ENCODE results near the gene FBXL15. TPM values are rescaled to one million over a fixed set of nuclear protein-coding genes. Genes with fewer than 3 reads are reported as not detected.

The FBXL15 gene
- total RNA-seq, 1 donor from 2014 or later: 25.6 TPM

DNA sequence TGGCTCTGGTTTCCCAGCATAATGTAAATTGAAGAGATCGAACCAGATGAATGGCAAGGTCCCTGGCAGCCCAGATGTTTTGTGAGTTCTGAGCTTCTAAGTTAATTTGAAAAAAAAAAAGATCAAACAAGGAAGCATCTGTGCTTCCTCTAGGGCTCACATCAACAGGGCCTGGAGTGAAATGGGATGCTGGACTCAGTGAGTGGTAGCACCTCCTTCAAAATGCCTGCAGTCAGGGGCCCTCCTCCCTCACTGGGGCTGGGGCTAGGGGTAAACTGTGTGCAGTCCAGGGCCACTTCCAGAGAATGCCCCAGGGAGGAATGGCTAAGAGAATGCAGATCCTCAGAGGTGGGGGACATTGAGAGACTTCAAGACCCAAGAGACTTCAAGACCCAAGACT lies 17.7 kb downstream of the FBXL15 start:
- TF ChIP-seq, protein P1, sequence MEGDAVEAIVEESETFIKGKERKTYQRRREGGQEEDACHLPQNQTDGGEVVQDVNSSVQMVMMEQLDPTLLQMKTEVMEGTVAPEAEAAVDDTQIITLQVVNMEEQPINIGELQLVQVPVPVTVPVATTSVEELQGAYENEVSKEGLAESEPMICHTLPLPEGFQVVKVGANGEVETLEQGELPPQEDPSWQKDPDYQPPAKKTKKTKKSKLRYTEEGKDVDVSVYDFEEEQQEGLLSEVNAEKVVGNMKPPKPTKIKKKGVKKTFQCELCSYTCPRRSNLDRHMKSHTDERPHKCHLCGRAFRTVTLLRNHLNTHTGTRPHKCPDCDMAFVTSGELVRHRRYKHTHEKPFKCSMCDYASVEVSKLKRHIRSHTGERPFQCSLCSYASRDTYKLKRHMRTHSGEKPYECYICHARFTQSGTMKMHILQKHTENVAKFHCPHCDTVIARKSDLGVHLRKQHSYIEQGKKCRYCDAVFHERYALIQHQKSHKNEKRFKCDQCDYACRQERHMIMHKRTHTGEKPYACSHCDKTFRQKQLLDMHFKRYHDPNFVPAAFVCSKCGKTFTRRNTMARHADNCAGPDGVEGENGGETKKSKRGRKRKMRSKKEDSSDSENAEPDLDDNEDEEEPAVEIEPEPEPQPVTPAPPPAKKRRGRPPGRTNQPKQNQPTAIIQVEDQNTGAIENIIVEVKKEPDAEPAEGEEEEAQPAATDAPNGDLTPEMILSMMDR (conservative IDR thresholded peaks at IDR 0.05): no peak
- Mint-ChIP-seq H3K27me3 (ENCODE audit: low read depth) (peaks cover 9% of the 10 kb centered on the region), H3K36me3 (ENCODE audit: low read depth) (no peaks in the 10 kb centered on the region), H3K9me3 (no peaks in the 10 kb centered on the region), H3K4me3 (no peak overlapping the region), H3K27ac (ENCODE audit: unreplicated experiment) (no peak overlapping the region), H3K4me1 (peaks cover 37% of the 10 kb centered on the region)
- no peak for DNase-seq (ENCODE audit: low read depth, low spot score)

DNA sequence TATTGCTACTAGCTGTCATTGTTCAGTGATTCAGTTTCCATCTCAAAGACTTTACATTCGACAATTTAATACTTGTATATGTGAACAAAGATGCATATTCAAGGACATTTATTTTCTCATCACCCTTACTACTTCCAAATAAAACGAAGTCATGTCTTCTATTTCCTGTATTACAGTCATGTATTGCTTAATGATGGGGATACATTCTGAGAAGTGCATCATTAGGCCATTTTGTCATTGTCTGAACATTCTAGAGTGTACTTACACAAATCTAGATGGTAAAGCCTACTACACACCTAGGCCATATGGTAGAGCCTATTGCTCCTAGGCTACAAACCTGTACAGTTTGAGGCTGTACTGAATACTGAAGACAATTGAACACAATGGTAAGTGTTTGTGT lies 24.2 kb downstream of the FBXL15 start:
- Mint-ChIP-seq H3K9me3 (no peaks in the 10 kb centered on the region), H3K27me3 (ENCODE audit: low read depth) (peaks cover 3% of the 10 kb centered on the region), H3K4me3 (no peak overlapping the region), H3K4me1 (peaks cover 10% of the 10 kb centered on the region), H3K36me3 (ENCODE audit: low read depth) (no peaks in the 10 kb centered on the region), H3K27ac (ENCODE audit: unreplicated experiment) (no peak overlapping the region)
- no peak for DNase-seq (ENCODE audit: low read depth, low spot score)
- TF ChIP-seq, protein P1 (conservative IDR thresholded peaks at IDR 0.05): no peak

DNA sequence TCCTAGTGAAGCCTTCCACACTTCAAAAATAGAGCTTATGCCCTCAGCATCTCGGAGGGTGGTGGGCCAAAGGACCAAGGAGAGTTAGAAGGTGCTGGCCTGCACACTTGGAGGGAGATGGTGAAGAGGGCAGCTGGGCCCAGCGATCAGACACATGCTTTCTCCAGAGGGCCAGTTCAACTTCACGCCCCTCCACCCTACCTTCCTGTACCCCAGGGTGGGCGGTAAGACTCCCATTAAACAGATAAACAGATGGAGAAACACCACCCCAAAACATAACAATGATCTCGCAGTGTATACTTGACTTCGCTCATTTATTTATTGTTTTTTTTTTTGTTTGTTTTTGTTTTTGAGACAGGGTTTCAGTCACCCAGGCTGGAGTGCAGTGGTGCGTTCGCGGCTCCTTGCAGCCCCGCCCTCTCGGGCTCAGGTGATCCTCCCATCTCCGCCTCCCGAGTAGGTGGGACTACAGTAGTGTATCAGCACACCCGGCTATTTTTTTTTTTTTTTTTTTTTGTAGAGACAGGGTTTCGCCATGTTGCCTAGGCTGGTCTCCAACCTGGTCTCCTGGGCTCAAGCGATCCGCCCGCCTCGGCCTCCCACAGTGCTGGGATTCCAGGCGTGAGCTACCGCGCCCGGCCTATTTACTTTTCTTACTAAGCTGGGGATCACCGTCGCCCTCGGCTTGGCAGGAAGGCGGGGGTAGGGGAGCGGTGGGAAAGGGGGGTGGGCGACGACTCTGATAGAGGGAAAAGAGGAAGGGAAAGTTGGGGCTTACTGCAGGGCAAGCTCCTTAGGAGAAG lies 28.9 kb downstream of the FBXL15 start:
- no peaks in the 10 kb centered on the region for H3K9me3 Mint-ChIP-seq
- DNase-seq (ENCODE audit: low read depth, low spot score): no peak
- H3K27me3 Mint-ChIP-seq (ENCODE audit: low read depth): peaks cover 3% of the 10 kb centered on the region
- peak overlapping the region; percentile 35 for H3K27ac Mint-ChIP-seq (ENCODE audit: unreplicated experiment)
- TF ChIP-seq, protein P1 (conservative IDR thresholded peaks at IDR 0.05): no peak
- H3K4me3 Mint-ChIP-seq: peak overlapping the region; percentile 93
- no peaks in the 10 kb centered on the region for H3K36me3 Mint-ChIP-seq (ENCODE audit: low read depth)
- peaks cover 23% of the 10 kb centered on the region for H3K4me1 Mint-ChIP-seq

DNA sequence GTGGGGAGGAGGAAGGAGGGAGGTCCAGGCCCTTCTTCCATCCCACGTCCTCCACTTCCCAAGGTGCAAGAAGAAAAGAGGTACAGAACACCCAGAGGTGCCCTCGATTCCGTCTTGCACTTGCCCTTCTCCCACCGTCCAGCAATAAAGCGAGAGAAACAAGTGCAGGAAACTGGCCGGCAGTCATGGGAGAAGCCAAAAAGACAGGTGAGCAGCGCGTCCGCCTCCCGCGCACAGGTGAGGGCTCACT lies 29.4 kb downstream of the FBXL15 start:
- Mint-ChIP-seq H3K4me3 (peak overlapping the region; percentile 93), H3K36me3 (ENCODE audit: low read depth) (no peaks in the 10 kb centered on the region), H3K4me1 (peaks cover 23% of the 10 kb centered on the region), H3K9me3 (no peaks in the 10 kb centered on the region), H3K27me3 (ENCODE audit: low read depth) (peaks cover 3% of the 10 kb centered on the region), H3K27ac (ENCODE audit: unreplicated experiment) (peak overlapping the region; percentile 35)
- TF ChIP-seq, protein P1 (conservative IDR thresholded peaks at IDR 0.05): no peak
- no peak for DNase-seq (ENCODE audit: low read depth, low spot score)

DNA sequence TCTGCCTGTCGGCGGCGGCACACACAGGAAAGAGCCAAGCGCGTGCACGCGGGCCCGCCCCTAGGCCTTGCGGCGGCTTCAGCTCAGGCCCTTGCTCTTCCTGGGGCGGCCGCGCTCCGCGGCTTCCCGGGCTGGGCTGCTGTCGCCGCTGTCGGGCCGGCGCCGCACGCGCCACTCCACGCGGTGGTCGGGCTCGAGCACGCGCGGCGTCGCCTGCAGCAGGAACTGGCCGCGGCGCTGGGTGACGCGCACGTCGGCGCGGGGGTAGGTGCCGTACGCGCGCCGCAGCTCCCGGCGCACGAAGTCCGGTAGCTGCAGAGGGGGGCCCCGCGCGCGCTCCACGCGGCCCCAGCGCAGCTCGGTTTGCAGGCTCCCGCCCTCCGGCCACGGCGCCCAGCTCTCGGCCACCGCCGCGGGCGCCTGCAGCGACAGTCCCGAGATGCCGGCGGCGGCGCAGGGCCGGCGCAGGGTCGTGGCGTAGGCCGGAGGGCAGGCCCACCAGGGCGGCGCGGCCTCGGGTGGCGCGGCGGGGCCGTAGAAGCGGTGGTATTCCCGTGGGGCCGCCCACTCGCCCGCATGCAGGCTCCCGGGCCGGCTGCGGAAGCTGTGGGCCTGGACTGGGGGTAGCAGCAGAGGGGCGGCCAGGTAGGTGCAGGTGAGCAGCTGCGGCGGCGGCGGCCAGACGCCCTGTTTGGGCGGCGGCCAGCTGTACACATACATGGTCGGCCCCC lies 29.9 kb downstream of the FBXL15 start:
- peak overlapping the region; percentile 93 for H3K4me3 Mint-ChIP-seq

More for the DNA sequence above, 29.9 kb downstream of the FBXL15 start:
- Mint-ChIP-seq H3K9me3 (no peaks in the 10 kb centered on the region), H3K27me3 (ENCODE audit: low read depth) (peaks cover 3% of the 10 kb centered on the region), H3K36me3 (ENCODE audit: low read depth) (no peaks in the 10 kb centered on the region), H3K4me1 (peaks cover 23% of the 10 kb centered on the region), H3K27ac (ENCODE audit: unreplicated experiment) (peak overlapping the region; percentile 35)
- peak; percentile 56 for DNase-seq (ENCODE audit: low read depth, low spot score)
- TF ChIP-seq, protein P1 (conservative IDR thresholded peaks at IDR 0.05): no peak

Data from neural crest cell (in vitro differentiated cells).